GM18517 (cell line): ENCODE data around the gene LCMT1.
A peak's percentile ranks its signal among the peaks of the same experiment; 100 is the strongest.
"Not testable (repeated sequence)": the region's sequence is repeated elsewhere in the genome, so short reads cannot be mapped to it uniquely, and the experiment has no call there.

Experiments used
- ATAC-seq: cut with Tn5 transposase; IDR thresholded peaks from one replicate; pipeline ENCODE4 v1.9.1; 2021; ENCODE audit warnings: mild to moderate bottlenecking, moderate library complexity; ENCODE audit not compliant: unreplicated experiment

LCMT1 gene

DNA sequence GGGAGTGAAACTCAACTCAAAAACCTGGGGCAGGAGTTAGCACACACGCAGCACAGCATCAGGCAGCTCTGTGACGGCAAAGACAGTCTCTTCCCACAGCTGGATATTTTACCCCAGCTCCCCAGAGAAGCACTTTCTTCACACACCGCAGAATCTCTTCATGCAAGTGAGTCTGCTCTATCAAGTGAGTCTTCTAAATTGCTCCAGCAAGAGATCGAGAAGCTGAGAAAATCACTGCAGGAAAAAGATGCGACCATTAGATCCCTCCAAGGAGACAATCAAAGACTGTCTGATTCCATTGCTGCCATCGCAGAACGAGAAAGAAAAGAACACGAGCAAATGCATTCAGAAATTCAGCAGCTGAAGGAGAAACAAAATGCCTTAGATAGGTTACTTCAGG lies 16.9 kb upstream of the LCMT1 start:
- no peak for ATAC-seq

GRCh38 chr16:25095636-25096035 lies 15.9 kb upstream of the LCMT1 start:
- ATAC-seq = no peak

DNA sequence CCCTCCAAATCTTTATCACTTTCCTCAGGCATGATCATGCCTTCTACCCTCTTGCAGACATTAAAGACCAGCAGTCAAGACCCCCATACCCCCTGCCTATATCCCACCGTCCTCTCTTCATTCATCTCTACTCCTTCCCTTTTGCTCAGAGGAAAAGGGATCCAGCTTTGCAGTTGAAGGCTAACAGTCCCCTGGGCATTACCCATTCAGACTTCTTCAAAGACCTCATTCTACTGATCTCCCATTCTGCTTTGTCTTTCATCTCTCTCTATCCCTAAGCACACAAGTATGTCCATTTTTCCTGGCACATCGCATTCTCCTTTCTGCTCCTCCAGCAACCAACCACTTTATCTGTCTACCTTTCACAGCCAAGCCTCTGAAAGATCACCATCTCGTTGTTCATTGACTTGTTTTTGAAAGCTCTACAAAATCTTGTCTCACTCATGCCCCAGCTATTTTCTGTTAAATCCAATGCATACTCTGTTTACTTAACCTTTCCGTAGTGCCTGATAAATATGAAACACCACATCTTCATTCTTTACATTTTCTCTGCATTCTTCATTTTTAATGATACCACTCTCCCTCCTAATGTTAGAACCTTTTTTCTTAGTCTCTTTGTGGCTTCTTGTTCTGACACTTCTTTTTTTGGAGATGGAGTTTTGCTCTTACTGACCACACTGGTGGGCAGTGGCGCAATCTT lies 14.1 kb upstream of the LCMT1 start:
- ATAC-seq = no peak

- no peak for ATAC-seq
Measured at GRCh38 chr16:25100511-25100910, 11.0 kb upstream of the LCMT1 start.

DNA sequence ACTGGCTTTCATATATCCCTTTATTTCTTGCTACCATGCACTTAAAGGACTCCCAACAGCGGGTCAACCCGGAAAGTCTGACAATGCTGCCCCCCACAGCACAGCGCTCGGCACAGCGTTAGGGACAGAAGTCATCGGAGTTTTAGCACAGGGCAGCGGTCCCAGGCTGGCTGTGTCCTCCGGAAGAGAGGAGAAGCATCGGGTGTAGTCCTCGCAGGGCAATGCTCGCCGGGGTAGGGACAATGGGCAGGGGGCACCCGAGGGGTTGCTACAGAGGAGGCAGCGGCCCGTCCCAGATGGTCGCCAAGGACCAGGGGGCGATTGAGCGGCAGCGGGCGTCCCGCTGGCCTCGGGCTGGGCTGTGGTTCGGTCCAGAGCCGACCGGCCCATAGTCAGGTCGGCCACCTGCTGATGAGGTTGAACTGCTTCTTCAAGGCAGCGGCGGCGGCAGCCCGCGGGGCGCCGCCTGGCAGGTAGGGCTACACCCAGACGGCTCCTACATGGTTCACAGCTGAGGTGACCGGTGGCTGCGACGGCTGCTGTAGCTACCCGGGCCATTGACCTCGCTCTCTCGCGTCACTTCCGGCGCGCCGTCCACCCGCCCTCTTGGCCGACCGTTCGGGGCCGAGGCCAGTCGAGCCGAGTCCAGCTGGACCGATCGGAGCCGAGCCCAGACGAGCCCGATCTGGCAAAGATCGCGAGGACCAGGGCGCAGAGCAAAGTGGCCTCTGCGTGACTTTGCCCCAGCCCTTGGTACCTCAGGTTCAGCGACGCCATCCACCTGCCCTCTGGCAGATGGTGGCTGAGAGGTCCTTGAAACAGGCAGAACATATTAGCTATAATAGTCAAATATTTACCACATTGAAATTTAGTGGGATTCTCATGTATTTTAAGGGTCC lies 4.7 kb upstream of the LCMT1 start:
- ATAC-seq = peak; percentile 32

GRCh38 chr16:25107466-25107792 lies 4.1 kb upstream of the LCMT1 start:
- ATAC-seq = no peak

GRCh38 chr16:25108054-25108453 lies 3.5 kb upstream of the LCMT1 start:
- ATAC-seq = no peak

DNA sequence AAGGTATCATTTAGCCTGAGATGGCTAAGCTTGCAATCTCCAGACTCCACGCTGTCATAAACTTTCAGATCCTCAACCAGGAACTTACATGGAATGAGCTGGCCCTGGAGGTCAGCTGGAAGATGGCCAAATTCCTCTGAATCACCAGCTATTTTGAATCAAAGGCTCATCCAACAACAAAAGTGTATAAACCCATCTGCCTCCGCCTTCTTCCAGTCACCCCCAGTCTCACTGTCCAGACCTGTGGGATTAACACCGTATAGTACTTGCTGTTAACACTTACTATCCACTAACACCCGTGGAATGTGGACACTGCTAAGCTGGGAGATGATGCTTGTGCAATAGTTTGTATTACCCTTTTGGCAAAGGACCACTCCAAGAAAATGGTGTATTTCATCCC lies 1.9 kb upstream of the LCMT1 start:
- no peak for ATAC-seq

DNA sequence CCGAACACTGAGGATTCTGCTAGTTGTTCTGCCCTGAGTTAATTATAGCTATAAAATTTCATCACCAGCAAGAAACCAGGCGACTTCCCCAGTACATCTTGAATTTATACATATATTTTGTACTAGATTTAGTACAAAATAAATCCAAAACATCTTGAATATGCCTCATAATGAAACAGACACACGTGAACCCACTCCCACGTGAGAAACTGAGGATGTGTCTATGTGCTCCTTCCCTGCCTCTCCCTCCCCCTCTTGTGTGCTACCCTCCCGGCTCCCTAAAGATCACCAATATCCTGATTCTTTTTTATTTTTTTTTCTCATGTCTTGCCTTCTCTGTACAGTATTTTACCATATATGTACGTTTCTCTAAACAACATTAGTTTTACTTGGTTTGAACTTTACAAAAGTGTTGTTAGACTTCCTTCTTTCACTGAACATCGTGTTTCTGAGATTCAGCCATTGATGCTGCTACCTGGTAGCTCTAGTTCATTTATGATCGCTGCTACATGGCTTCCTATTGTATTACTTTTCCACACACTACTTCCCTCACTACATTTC lies 1.1 kb upstream of the LCMT1 start:
- no peak for ATAC-seq

GRCh38 chr16:25114121-25114520 lies 2.6 kb downstream of the LCMT1 start:
- no peak for ATAC-seq

- ATAC-seq = no peak
Measured at GRCh38 chr16:25118851-25119578, 7.5 kb downstream of the LCMT1 start.

DNA sequence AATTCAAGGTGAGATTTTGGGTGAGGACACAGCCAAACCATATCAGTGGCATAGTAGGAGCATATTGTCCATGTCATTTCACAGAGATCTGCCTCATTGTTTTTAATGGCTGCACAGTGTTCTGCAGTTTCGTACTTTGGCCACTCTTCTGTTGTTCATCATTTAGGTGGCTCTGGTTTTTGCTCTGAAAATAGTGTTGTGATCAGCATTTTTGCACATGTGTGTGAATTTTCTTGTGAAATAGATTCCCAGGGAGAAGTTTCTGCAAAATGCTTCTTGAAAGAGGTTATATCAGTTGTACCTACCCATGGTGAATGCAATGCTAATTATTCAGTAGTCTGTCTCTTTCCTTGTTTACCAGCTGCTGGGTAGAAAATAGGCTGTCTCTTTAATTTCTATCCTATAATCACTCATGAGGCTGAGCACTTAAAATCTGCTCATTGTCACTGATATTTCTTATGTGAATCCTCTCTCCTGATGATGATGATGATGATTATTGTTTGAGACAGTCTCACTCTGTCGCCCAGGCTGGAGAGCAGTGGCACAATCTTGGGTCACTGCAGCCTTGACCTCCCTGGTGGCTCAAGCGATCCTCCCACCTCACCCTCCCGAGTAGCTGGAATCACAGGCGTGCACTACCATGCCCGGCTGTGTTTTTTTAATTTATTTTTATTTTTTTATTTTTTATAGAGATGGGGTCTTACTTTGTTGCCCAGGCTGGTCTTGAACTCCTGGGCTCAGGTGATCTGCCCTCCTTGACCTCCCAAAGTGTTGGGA lies 10.5 kb downstream of the LCMT1 start:
- no peak for ATAC-seq

DNA sequence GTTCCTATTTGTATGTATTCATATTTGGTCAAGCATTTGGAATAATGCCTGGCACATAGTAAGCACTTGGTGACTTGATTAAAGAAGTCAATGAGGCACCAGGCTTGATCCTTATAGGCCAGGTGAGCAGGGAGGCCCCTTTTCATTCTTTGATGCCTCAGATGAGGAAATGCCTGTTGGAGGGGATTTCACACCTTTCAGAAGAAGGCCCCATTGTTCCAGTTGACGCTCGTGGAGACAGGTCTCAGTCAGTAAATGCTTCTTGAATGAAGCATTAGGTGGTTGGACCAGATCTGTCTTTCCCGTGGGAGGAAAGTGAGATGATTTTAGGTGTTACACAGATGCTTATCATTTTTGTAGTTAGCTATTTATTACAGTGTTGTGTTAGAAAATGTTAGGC lies 13.0 kb downstream of the LCMT1 start:
- ATAC-seq = no peak

DNA sequence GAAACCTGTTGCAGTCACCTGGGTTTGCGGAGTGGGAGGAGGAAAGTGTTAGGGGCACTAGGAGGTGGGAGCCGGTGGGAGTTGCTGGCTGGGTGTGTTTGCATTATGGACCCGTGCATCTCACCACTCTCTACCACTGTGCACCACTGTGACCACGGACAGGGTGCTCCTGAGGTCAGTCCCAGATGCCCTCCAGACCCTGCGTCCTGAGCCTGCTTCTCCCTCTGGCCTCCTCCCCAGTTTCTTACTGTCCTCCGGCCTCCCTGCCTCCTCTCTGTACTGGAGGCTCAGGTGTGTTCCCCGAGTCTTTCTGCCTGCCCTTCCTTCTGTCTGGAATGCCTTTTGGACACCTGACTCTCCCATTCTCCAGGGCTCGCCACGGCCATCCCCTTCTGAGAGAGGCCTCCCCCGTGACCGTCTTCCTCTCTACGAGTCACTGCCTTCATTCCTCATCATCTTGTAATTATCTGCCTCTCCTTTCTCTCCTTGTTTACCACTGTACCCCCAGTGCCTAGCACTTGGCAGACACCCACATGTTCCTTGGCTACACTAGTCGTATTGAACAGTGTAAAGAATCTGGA lies 14.6 kb downstream of the LCMT1 start:
- ATAC-seq = not testable (repeated sequence)

DNA sequence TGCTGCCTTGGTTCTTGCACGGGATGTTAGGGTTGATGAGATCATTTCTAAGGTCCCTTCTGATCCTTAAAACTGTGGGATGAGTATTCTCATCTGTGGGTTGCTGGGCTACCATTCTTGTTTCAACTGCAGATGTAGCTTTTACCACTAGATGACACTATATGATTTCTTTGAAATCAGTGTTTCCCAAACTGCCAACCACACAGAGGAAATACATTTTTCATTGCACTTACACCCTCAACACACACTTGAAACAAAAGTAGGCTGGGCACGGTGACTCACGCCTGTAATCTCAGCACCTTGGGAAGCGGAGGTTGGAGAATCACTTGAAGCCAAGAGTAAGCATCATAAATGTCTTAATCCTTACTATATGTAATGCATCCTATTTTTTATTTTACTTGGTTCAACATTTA lies 15.3 kb downstream of the LCMT1 start:
- no peak for ATAC-seq

- ATAC-seq = not testable (repeated sequence)
Measured at GRCh38 chr16:25132751-25133150, 21.2 kb downstream of the LCMT1 start.

- ATAC-seq = no peak
Measured at GRCh38 chr16:25134166-25134700, 22.7 kb downstream of the LCMT1 start.

DNA sequence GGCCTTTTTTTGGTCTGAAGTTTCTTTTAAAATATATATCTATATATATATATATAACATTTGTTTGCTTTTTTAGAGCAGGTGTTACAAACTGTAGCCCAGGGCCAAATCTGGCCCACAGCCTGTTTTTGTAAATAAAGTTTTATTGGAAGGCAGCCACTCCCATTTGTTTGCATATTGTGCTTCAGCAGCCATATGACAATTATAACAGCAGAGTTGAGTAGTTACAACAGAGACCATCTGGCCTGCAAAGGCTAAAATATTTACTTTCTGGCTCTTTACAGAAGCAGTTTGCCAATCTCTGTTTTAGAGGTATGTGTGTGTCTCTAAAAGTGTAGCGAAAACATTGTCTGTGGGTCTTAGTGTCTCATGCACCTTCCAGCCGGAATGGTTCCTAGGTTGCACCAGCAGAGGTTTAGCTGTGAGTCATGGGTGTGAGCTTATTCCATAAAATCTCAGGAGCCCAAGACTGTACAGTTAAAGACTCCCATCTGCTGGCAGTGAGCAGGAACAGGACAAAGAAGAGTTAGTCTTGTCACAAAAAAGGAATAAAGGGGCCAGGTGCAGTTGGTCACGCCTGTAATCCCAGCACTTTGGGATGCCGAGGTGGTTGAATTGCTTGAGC lies 23.8 kb downstream of the LCMT1 start:
- no peak for ATAC-seq

- no peak for ATAC-seq
Measured at GRCh38 chr16:25138130-25138529, 26.6 kb downstream of the LCMT1 start.

GRCh38 chr16:25140459-25140858 lies 28.9 kb downstream of the LCMT1 start:
- ATAC-seq = no peak
